ENCODE data around the gene TMEM25. TPM values are rescaled to one million over a fixed set of nuclear protein-coding genes. Genes with fewer than 3 reads are reported as not detected.

TMEM25 gene
- polyA plus RNA-seq, 3 donors = 0.57 TPM; not detected in 2

- Mint-ChIP-seq H3K27me3 (ENCODE audit: low read depth in 3 of 3) (no peaks in the 10 kb centered on the region), H3K27ac (peak overlapping the region in 1 of 7 donors; percentile 6), H3K9me3 (no peaks in the 10 kb centered on the region), H3K4me1 (no peaks in the 10 kb centered on the region), H3K4me3 (no peak overlapping the region), H3K36me3 (peaks cover 60 to 70% of the 10 kb centered on the region in 2 donors)
- Histone ChIP-seq H3K9me3 (replicated peaks in 1 of 2; ENCODE audit: control insufficient read depth in 1 of 2, insufficient read depth in 1 of 2, low read length in 2 of 2) (no peaks in the 10 kb centered on the region), H3K4me3 (replicated peaks in 1 of 3; ENCODE audit: low read depth in 2 of 3, low read length in 3 of 3) (no peak overlapping the region), H2AFZ (ENCODE audit: insufficient read depth, low read depth, low read length, poor library complexity, severe bottlenecking) (no peak overlapping the region), H3K27ac (ENCODE audit: low read depth in 1 of 2, low read length in 2 of 2) (no peak overlapping the region), H3K27me3 (ENCODE audit: control insufficient read depth in 2 of 2, insufficient read depth in 2 of 2, low read length in 2 of 2) (no peaks in the 10 kb centered on the region), H3K4me2 (replicated peaks; ENCODE audit: extremely low read depth, low read length, poor library complexity, severe bottlenecking) (no peak overlapping the region), H3K79me2 (ENCODE audit: insufficient read depth, low read length) (no peaks in the 10 kb centered on the region), H3K36me3 (replicated peaks in 1 of 2; ENCODE audit: control insufficient read depth in 1 of 2, insufficient read depth in 2 of 2, low read length in 2 of 2) (peaks cover 59 to 88% of the 10 kb centered on the region in 2 donors), H3K9ac (ENCODE audit: insufficient read depth, low read length, poor library complexity, severe bottlenecking) (no peak overlapping the region), H4K20me1 (ENCODE audit: insufficient read depth, low read length) (no peaks in the 10 kb centered on the region), H3K4me1 (ENCODE audit: control insufficient read depth in 1 of 2, insufficient read depth in 2 of 2, low read length in 2 of 2) (no peaks in the 10 kb centered on the region)
- WGBS (ENCODE audit: insufficient coverage) = 0% methylated on average over 5 of the region's 7 CpGs
- peak; percentile 82 for TF ChIP-seq CTCF (IDR thresholded peaks at IDR 0.05)
- intact Hi-C loops (cut with micrococcal nuclease) = loop anchor here (2.0 to 10.0 kb wide), 4 partner anchors 91 to 344 kb away; no protein-coding TSS in a partner anchor
- peak; percentile 58 to 67 (median 61) for DNase-seq
Observed at GRCh38 chr11:118488480-118489109, 42.4 kb upstream of the TMEM25 start.

GRCh38 chr11:118491041-118491440, 40.0 kb upstream of the TMEM25 start:
- Histone ChIP-seq H3K9me3 (replicated peaks in 1 of 2; ENCODE audit: control insufficient read depth in 1 of 2, insufficient read depth in 1 of 2, low read length in 2 of 2) (no peaks in the 10 kb centered on the region), H3K36me3 (replicated peaks in 1 of 2; ENCODE audit: control insufficient read depth in 1 of 2, insufficient read depth in 2 of 2, low read length in 2 of 2) (peaks cover 70 to 91% of the 10 kb centered on the region in 2 donors), H3K4me3 (replicated peaks in 1 of 3; ENCODE audit: low read depth in 2 of 3, low read length in 3 of 3) (no peak overlapping the region), H4K20me1 (ENCODE audit: insufficient read depth, low read length) (no peaks in the 10 kb centered on the region), H3K79me2 (ENCODE audit: insufficient read depth, low read length) (no peaks in the 10 kb centered on the region), H3K4me2 (replicated peaks; ENCODE audit: extremely low read depth, low read length, poor library complexity, severe bottlenecking) (no peak overlapping the region), H3K9ac (ENCODE audit: insufficient read depth, low read length, poor library complexity, severe bottlenecking) (no peak overlapping the region), H2AFZ (ENCODE audit: insufficient read depth, low read depth, low read length, poor library complexity, severe bottlenecking) (no peak overlapping the region), H3K27me3 (ENCODE audit: control insufficient read depth in 2 of 2, insufficient read depth in 2 of 2, low read length in 2 of 2) (no peaks in the 10 kb centered on the region), H3K27ac (ENCODE audit: low read depth in 1 of 2, low read length in 2 of 2) (no peak overlapping the region), H3K4me1 (ENCODE audit: control insufficient read depth in 1 of 2, insufficient read depth in 2 of 2, low read length in 2 of 2) (no peaks in the 10 kb centered on the region)
- Mint-ChIP-seq H3K4me3 (no peak overlapping the region), H3K27ac (no peak overlapping the region), H3K27me3 (ENCODE audit: low read depth in 3 of 3) (no peaks in the 10 kb centered on the region), H3K4me1 (no peaks in the 10 kb centered on the region), H3K9me3 (no peaks in the 10 kb centered on the region), H3K36me3 (peaks cover 65 to 72% of the 10 kb centered on the region in 2 donors)
- intact Hi-C loops (cut with micrococcal nuclease) = no loop called here
- no peak for TF ChIP-seq CTCF (IDR thresholded peaks at IDR 0.05)
- no peak for DNase-seq
- WGBS (ENCODE audit: insufficient coverage) = 90% methylated on average over 3 of the region's 4 CpGs
